A549 (cell line): ENCODE measurements around the gene FBLN5.

Experiments used
- CBX8 ChIP-seq: fragments of 200-600 bp; sonication (generic); IDR thresholded peaks from 2 replicates; pipeline ENCODE4 v1.6.1; 2016
- EP300 ChIP-seq, 2 experiments: fragments of >200 bp; sonication (Bioruptor Twin); formaldehyde crosslinking; IDR thresholded peaks; 2 replicates in 1 of 2; 3 replicates in 1 of 2; pipeline ENCODE4 v1.6.1; 2016 to 2017
- HOXB5 ChIP-seq: fragments of 250-450 bp; sonication (Bioruptor Pico); IDR thresholded peaks from 2 replicates; pipeline ENCODE4 v1.5.0; 2020; ENCODE audit warnings: mild to moderate bottlenecking, moderate library complexity
- JUN ChIP-seq, 2 experiments: fragments of >200 bp; sonication (Bioruptor Twin); formaldehyde crosslinking; IDR thresholded peaks; 2 replicates in 1 of 2; 3 replicates in 1 of 2; pipeline ENCODE4 v1.6.1; 2016 to 2017
- MAFK ChIP-seq: fragments of 450-650 bp; IDR thresholded peaks from 2 replicates; pipeline ENCODE4 v1.6.1; 2014; ENCODE audit not compliant: partially characterized antibody
- MYC ChIP-seq: IDR thresholded peaks from 2 replicates; pipeline ENCODE4 v1.6.1; 2012; ENCODE audit warnings: mild to moderate bottlenecking, inconsistent platforms, low read length, improper control_type of control experiment, borderline replicate concordance
- NFE2L2 ChIP-seq: fragments of 150-350 bp; conservative IDR thresholded peaks from 2 replicates; pipeline ENCODE4 v1.6.1; 2014; ENCODE audit warnings: low read length
- NR3C1 ChIP-seq: fragments of >200 bp; sonication (Bioruptor Twin); formaldehyde crosslinking; IDR thresholded peaks from 3 replicates; pipeline ENCODE4 v1.6.1; 2017
- PHF8 ChIP-seq: fragments of 200-600 bp; sonication (generic); IDR thresholded peaks from 2 replicates; pipeline ENCODE4 v1.6.1; 2016; ENCODE audit warnings: low read depth, mild to moderate bottlenecking, antibody characterized with exemption, moderate library complexity, borderline replicate concordance
- RCOR1 ChIP-seq: fragments of 150-350 bp; IDR thresholded peaks from 2 replicates; pipeline ENCODE4 v1.6.1; 2014; ENCODE audit warnings: antibody characterized with exemption, low read length, low read depth
- TFCP2L1 ChIP-seq: fragments of 250-450 bp; sonication (Bioruptor Pico); IDR thresholded peaks from 2 replicates; pipeline ENCODE4 v1.5.0; 2021; ENCODE audit warnings: mild to moderate bottlenecking
- TP53 ChIP-seq: fragments of 250-450 bp; sonication (Bioruptor Pico); IDR thresholded peaks from 2 replicates; pipeline ENCODE4 v1.5.0; 2021; ENCODE audit warnings: mild to moderate bottlenecking, moderate library complexity
- TF ChIP-seq, protein P1 (sequence below): fragments of >200 bp; sonication (Bioruptor Twin); formaldehyde crosslinking; IDR thresholded peaks from 3 replicates; pipeline ENCODE4 v1.5.1; 2016

- TF ChIP-seq, protein P1, sequence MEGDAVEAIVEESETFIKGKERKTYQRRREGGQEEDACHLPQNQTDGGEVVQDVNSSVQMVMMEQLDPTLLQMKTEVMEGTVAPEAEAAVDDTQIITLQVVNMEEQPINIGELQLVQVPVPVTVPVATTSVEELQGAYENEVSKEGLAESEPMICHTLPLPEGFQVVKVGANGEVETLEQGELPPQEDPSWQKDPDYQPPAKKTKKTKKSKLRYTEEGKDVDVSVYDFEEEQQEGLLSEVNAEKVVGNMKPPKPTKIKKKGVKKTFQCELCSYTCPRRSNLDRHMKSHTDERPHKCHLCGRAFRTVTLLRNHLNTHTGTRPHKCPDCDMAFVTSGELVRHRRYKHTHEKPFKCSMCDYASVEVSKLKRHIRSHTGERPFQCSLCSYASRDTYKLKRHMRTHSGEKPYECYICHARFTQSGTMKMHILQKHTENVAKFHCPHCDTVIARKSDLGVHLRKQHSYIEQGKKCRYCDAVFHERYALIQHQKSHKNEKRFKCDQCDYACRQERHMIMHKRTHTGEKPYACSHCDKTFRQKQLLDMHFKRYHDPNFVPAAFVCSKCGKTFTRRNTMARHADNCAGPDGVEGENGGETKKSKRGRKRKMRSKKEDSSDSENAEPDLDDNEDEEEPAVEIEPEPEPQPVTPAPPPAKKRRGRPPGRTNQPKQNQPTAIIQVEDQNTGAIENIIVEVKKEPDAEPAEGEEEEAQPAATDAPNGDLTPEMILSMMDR: no peak
- TF ChIP-seq HOXB5 (CRISPR knock-in tag) (no peak), MYC (no peak), NFE2L2 (no peak), CBX8 (no peak), NR3C1 (no peak), TP53 (CRISPR knock-in tag) (no peak), PHF8 (no peak), JUN (IDR thresholded peaks at IDR 0.05) (no peak), MAFK (no peak), RCOR1 (no peak), EP300 (IDR thresholded peaks at IDR 0.05) (no peak), TFCP2L1 (no peak)
These were observed 29.2 kb downstream of the FBLN5 start for GRCh38 chr14:91918186-91918883.
